Breast epithelium (tissue), 3 donors: ENCODE measurements around the gene RHBDL3.

Source experiments
- CTCF ChIP-seq, 3 donors: fragments of 450-650 bp; IDR thresholded peaks; one replicate each; pipeline ENCODE4 v1.5.1; 2016 to 2017; ENCODE audit warnings: antibody characterized with exemption in 3 of 3, mild to moderate bottlenecking in 3 of 3, moderate library complexity in 3 of 3
- POLR2A ChIP-seq: fragments of 450-650 bp; IDR thresholded peaks from one replicate; pipeline ENCODE4 v1.6.1; 2016; ENCODE audit warnings: antibody characterized with exemption, mild to moderate bottlenecking, moderate library complexity
- POLR2AphosphoS5 ChIP-seq, 3 donors: sonication (generic); formaldehyde crosslinking; IDR thresholded peaks; one replicate each; pipeline ENCODE4 v1.6.1; 2017; ENCODE audit warnings: antibody characterized with exemption in 3 of 3

GRCh38 chr17:32278815-32279214 lies 13.2 kb downstream of the RHBDL3 start:
- TF ChIP-seq CTCF (IDR thresholded peaks at IDR 0.05), result no peak
- no peak for TF ChIP-seq POLR2A
- TF ChIP-seq POLR2AphosphoS5 (IDR thresholded peaks at IDR 0.05), result no peak
